ENCODE results near the gene CLCN4. TPM values are rescaled to one million over a fixed set of nuclear protein-coding genes. Genes with fewer than 3 reads are reported as not detected.

Gene CLCN4
- total and polyA plus RNA-seq, 2 of the 8 experiments (the other 6 are each of a cell fraction or from before 2014, with no cell fraction given): 3.3 to 11.2 TPM

- Histone ChIP-seq H2BK120ac (replicated peaks; ENCODE audit: low read depth, low read length) (no peak overlapping the region), H4K20me1 (replicated peaks in 1 of 2; ENCODE audit: control insufficient read depth in 1 of 2, insufficient read depth in 2 of 2, low read length in 2 of 2) (no peaks in the 10 kb centered on the region), H3K27ac (ENCODE audit: low read depth, low read length) (no peak overlapping the region), H4K5ac (ENCODE audit: insufficient read length, low read depth, low read length) (no peak overlapping the region), H2BK5ac (ENCODE audit: low read depth, low read length) (no peak overlapping the region), H3K9me3 (ENCODE audit: insufficient read depth in 2 of 2, low read depth in 1 of 2, low read length in 1 of 2) (no peaks in the 10 kb centered on the region), H3K4ac (replicated peaks; ENCODE audit: insufficient read length, low read depth, low read length) (no peak overlapping the region), H3K36me3 (ENCODE audit: control insufficient read depth in 2 of 4, insufficient read depth in 4 of 4, low read length in 3 of 4) (no peaks in the 10 kb centered on the region), H4K8ac (ENCODE audit: extremely low read depth, insufficient read depth, low read length) (no peak overlapping the region), H3K23me2 (ENCODE audit: low read depth, low read length) (no peaks in the 10 kb centered on the region), H4K91ac (replicated peaks; ENCODE audit: insufficient read length, low read length) (no peak overlapping the region), H3K4me1 (replicated peaks in 1 of 4; ENCODE audit: control insufficient read depth in 3 of 4, insufficient read depth in 4 of 4, low read length in 3 of 4) (peaks cover 4 to 14% (median 11%) of the 10 kb centered on the region in 4 experiments), H2BK20ac (ENCODE audit: low read length) (no peak overlapping the region), H3K79me2 (ENCODE audit: control insufficient read depth in 1 of 2, insufficient read depth in 2 of 2, low read length in 2 of 2) (no peaks in the 10 kb centered on the region), H3K4me3 (ENCODE audit: extremely low read depth in 1 of 4, insufficient read depth in 2 of 4, low read depth in 3 of 4, low read length in 4 of 4) (no peak overlapping the region), H3K9ac (replicated peaks in 1 of 4; ENCODE audit: extremely low read depth in 1 of 4, low read depth in 3 of 4, low read length in 3 of 4) (no peak overlapping the region), H2AK5ac (ENCODE audit: low read depth, low read length) (no peak overlapping the region), H3K4me2 (ENCODE audit: insufficient read depth in 1 of 2, low read depth in 2 of 2, low read length in 2 of 2) (no peak overlapping the region), H3K79me1 (ENCODE audit: low read depth, low read length) (no peaks in the 10 kb centered on the region), H3K23ac (ENCODE audit: insufficient read length) (no peak overlapping the region), H2AFZ (ENCODE audit: low read length) (no peak overlapping the region), H2BK15ac (ENCODE audit: low read length) (no peak overlapping the region), H3K56ac (replicated peaks; ENCODE audit: insufficient read length, low read depth, low read length) (no peak overlapping the region), H3K18ac (ENCODE audit: extremely low read depth, low read length) (no peak overlapping the region), H3K27me3 (replicated peaks in 1 of 4; ENCODE audit: control insufficient read depth in 3 of 4, extremely low read depth in 1 of 4, insufficient read depth in 3 of 4, low read length in 3 of 4) (no peaks in the 10 kb centered on the region; a peak in 1 of 7 replicates), H3K14ac (ENCODE audit: insufficient read length) (no peak overlapping the region), H2BK12ac (ENCODE audit: low read depth, low read length) (no peak overlapping the region)
- CTCF ChIA-PET (ENCODE audit: partially characterized antibody): interaction anchor here (0.9 kb wide), 1 partner anchor 11 kb away, joined by 4 read pairs; no protein-coding TSS in a partner anchor
- TF ChIP-seq EZH2 (IDR thresholded peaks at IDR 0.05; ENCODE audit: low read depth, low read length, severe bottlenecking): no peak
- no peak for TF ChIP-seq CHD2 (IDR thresholded peaks at IDR 0.05; ENCODE audit: low read length)
- no peak for TF ChIP-seq CBX8 (IDR thresholded peaks at IDR 0.05; ENCODE audit: borderline replicate concordance, low read depth, low read length)
- TF ChIP-seq RFX5 (IDR thresholded peaks at IDR 0.05; ENCODE audit: borderline replicate concordance, low read depth, low read length): no peak
- TF ChIP-seq MAX (IDR thresholded peaks at IDR 0.05): no peak
- no peak for TF ChIP-seq E2F6 (IDR thresholded peaks at IDR 0.05)
- WGBS, 2 experiments (ENCODE audit: extremely low coverage in 1 of 2, insufficient coverage in 1 of 2, insufficient read length in 1 of 2, insufficient replicate concordance in 2 of 2, low coverage in 1 of 2, low lambda C conversion rate in 2 of 2, missing lambda C conversion rate in 1 of 2): 92% methylated on average over 5 of the region's 5 CpGs; no CpG with 5 or more reads in 1 of the 2 experiments
- POLR2A ChIA-PET (ENCODE audit: partially characterized antibody): no interaction called here
- DNase-seq (ENCODE audit: low read depth in 1 of 2, low spot score in 2 of 2) (no peak), FAIRE-seq (no peak)
Observed at GRCh38 chrX:10171249-10171648, 14.5 kb downstream of the CLCN4 start.
